ENCODE results near the gene RGS7BP.

- TF ChIP-seq BACH1 (IDR thresholded peaks at IDR 0.05; ENCODE audit: borderline replicate concordance), result no peak
- no peak for TF ChIP-seq EGR1 (IDR thresholded peaks at IDR 0.05; ENCODE audit: borderline replicate concordance in 1 of 2, low read depth in 2 of 2, low read length in 2 of 2)
- TF ChIP-seq HDGF (IDR thresholded peaks at IDR 0.05), result no peak
- TF ChIP-seq EP300 (IDR thresholded peaks at IDR 0.05; ENCODE audit: borderline replicate concordance in 1 of 2, control insufficient read depth in 1 of 2, low read depth in 2 of 2, low read length in 2 of 2), result no peak
- TF ChIP-seq CTCF (IDR thresholded peaks at IDR 0.05 in 2 of 3, conservative IDR thresholded peaks at IDR 0.05 in 1 of 3; ENCODE audit: control insufficient read depth in 2 of 3, extremely low read depth in 1 of 3, insufficient read depth in 1 of 3, low read depth in 3 of 3, low read length in 3 of 3), result no peak
- no peak for TF ChIP-seq NR2F1 (conservative IDR thresholded peaks at IDR 0.05)
- no peak for TF ChIP-seq POLR2A (IDR thresholded peaks at IDR 0.05; ENCODE audit: low read depth, low read length)
- TF ChIP-seq ZNF622 (IDR thresholded peaks at IDR 0.05), result no peak
- TF ChIP-seq POLR2AphosphoS5 (IDR thresholded peaks at IDR 0.05; ENCODE audit: low read length), result no peak
- no peak for TF ChIP-seq CREB1 (IDR thresholded peaks at IDR 0.05; ENCODE audit: low read depth)
- no peak for TF ChIP-seq BCLAF1 (IDR thresholded peaks at IDR 0.05)
- TF ChIP-seq ASH2L (IDR thresholded peaks at IDR 0.05; ENCODE audit: borderline replicate concordance, low read depth), result no peak
- no peak for TF ChIP-seq CHD2 (IDR thresholded peaks at IDR 0.05; ENCODE audit: borderline replicate concordance, low read depth, low read length)
These were observed 88.8 kb downstream of the RGS7BP start for GRCh38 chr5:64594601-64595000.
